SJCRH30 (cell line): ENCODE results near the gene NUP93. TPM values are rescaled to one million over a fixed set of nuclear protein-coding genes. Genes with fewer than 3 reads are reported as not detected.

Experiments used
- DNase-seq, 2 experiments: peaks; one replicate each; pipeline ENCODE4 v3.0.0-alpha.2; 2015 to 2020
- H3K27ac ChIP-seq: fragments of 250-450 bp; sonication (Bioruptor Pico); 2 replicates; pipeline ENCODE4 v1.5.1; 2020; ENCODE audit warnings: mild to moderate bottlenecking, moderate library complexity
- H3K27me3 ChIP-seq: fragments of 250-450 bp; sonication (Bioruptor Pico); 2 replicates; pipeline ENCODE4 v1.5.1; 2020; ENCODE audit warnings: mild to moderate bottlenecking, moderate library complexity
- H3K36me3 ChIP-seq: fragments of 250-450 bp; sonication (Bioruptor Pico); 2 replicates; pipeline ENCODE4 v1.5.1; 2020; ENCODE audit warnings: mild to moderate bottlenecking, moderate library complexity
- H3K4me1 ChIP-seq: fragments of 250-450 bp; sonication (Bioruptor Pico); 2 replicates; pipeline ENCODE4 v1.5.1; 2020; ENCODE audit warnings: mild to moderate bottlenecking, moderate library complexity
- H3K4me3 ChIP-seq: fragments of 250-450 bp; sonication (Bioruptor Pico); 2 replicates; pipeline ENCODE4 v1.5.1; 2020; ENCODE audit warnings: mild to moderate bottlenecking, moderate library complexity
- H3K9me3 ChIP-seq: fragments of 250-450 bp; sonication (Bioruptor Pico); replicated peaks from 2 replicates; pipeline ENCODE4 v1.5.1; 2020; ENCODE audit warnings: mild to moderate bottlenecking, moderate library complexity
- total RNA-seq: library from RNA; depleted of rRNA; stranded (reverse); fragments of >200 nt; shearing (Covaris generic); gene quantifications from 2 replicates; pipeline ENCODE4 v1.2.3, GENCODE V29; 2014; rRNA removed

NUP93 gene
- 194 and 201 TPM in 2 replicates for total RNA-seq

- peak within 1 kb of the TSS; percentile 97 for H3K4me3 ChIP-seq
- DNase-seq, result peak; percentile 95 to 98
- no peaks in the 10 kb centered on the region for H3K27me3 ChIP-seq
- H3K4me1 ChIP-seq, result peaks cover 7% of the 10 kb centered on the region; the same call in 1 of the 2 replicates
- no peaks in the 10 kb centered on the region for H3K36me3 ChIP-seq
- H3K9me3 ChIP-seq, result no peaks in the 10 kb centered on the region
- peak within 1 kb of the TSS; percentile 65 for H3K27ac ChIP-seq
Measured at GRCh38 chr16:56729735-56730662, at the start of gene NUP93. TSS of gene NUP93 (plus strand) at chr16:56730129. CDS start at chr16:56748248, 18,119 bp downstream.

GRCh38 chr16:56681939-56682702 lies 47.8 kb upstream of the NUP93 start, which contains the start of gene MT1X:
TSS of gene MT1X (plus strand) at chr16:56682470. CDS start at chr16:56682541, 71 bp downstream.
- H3K4me3 ChIP-seq, result peak within 1 kb of the TSS; percentile 70
- no peaks in the 10 kb centered on the region for H3K36me3 ChIP-seq
- H3K9me3 ChIP-seq, result no peaks in the 10 kb centered on the region
- peaks cover 8% of the 10 kb centered on the region for H3K4me1 ChIP-seq
- no peaks in the 10 kb centered on the region for H3K27me3 ChIP-seq
- peak within 1 kb of the TSS; percentile 35 for H3K27ac ChIP-seq
- DNase-seq, result peak; percentile 86 to 95

GRCh38 chr16:56682703-56683397 lies 47.1 kb upstream of the NUP93 start:
- Histone ChIP-seq H3K27me3 (no peaks in the 10 kb centered on the region), H3K36me3 (no peaks in the 10 kb centered on the region), H3K27ac (peak overlapping the region; percentile 35), H3K4me1 (peaks cover 8% of the 10 kb centered on the region), H3K9me3 (no peaks in the 10 kb centered on the region), H3K4me3 (peak overlapping the region; percentile 70)
- DNase-seq, result no peak

- H3K36me3 ChIP-seq, result no peaks in the 10 kb centered on the region
- DNase-seq, result no peak
- no peaks in the 10 kb centered on the region for H3K27me3 ChIP-seq
- no peaks in the 10 kb centered on the region for H3K9me3 ChIP-seq
- no peak overlapping the region for H3K27ac ChIP-seq
- H3K4me1 ChIP-seq, result peaks cover 13% of the 10 kb centered on the region
- peak overlapping the region; percentile 70; the same call in 1 of the 2 replicates for H3K4me3 ChIP-seq
Measured at GRCh38 chr16:56683424-56684172, 46.3 kb upstream of the NUP93 start.

GRCh38 chr16:56684256-56684925 lies 45.5 kb upstream of the NUP93 start:
- Histone ChIP-seq H3K4me1 (peaks cover 19% of the 10 kb centered on the region), H3K9me3 (no peaks in the 10 kb centered on the region), H3K4me3 (no peak overlapping the region), H3K27me3 (no peaks in the 10 kb centered on the region), H3K27ac (no peak overlapping the region), H3K36me3 (no peaks in the 10 kb centered on the region)
- no peak for DNase-seq

GRCh38 chr16:56684926-56685590 lies 44.9 kb upstream of the NUP93 start:
- H3K27me3 ChIP-seq, result no peaks in the 10 kb centered on the region
- no peak for DNase-seq
- no peaks in the 10 kb centered on the region for H3K36me3 ChIP-seq
- no peak overlapping the region for H3K27ac ChIP-seq
- no peak overlapping the region for H3K4me3 ChIP-seq
- H3K9me3 ChIP-seq, result no peaks in the 10 kb centered on the region
- H3K4me1 ChIP-seq, result peaks cover 24% of the 10 kb centered on the region

GRCh38 chr16:56686758-56687157 lies 43.2 kb upstream of the NUP93 start:
- no peaks in the 10 kb centered on the region for H3K36me3 ChIP-seq
- DNase-seq, result no peak
- H3K4me1 ChIP-seq, result peaks cover 24% of the 10 kb centered on the region
- no peak overlapping the region for H3K4me3 ChIP-seq
- no peaks in the 10 kb centered on the region for H3K27me3 ChIP-seq
- no peaks in the 10 kb centered on the region for H3K9me3 ChIP-seq
- H3K27ac ChIP-seq, result no peak overlapping the region

- peak overlapping the region; percentile 18 for H3K27ac ChIP-seq
- H3K9me3 ChIP-seq, result no peaks in the 10 kb centered on the region
- H3K36me3 ChIP-seq, result no peaks in the 10 kb centered on the region
- no peak overlapping the region for H3K4me3 ChIP-seq
- DNase-seq, result peak; percentile 66 to 83
- no peaks in the 10 kb centered on the region for H3K27me3 ChIP-seq
- H3K4me1 ChIP-seq, result peaks cover 16% of the 10 kb centered on the region
Measured at GRCh38 chr16:56688762-56689161, 41.2 kb upstream of the NUP93 start.

GRCh38 chr16:56689171-56689570 lies 40.8 kb upstream of the NUP93 start:
- peaks cover 16% of the 10 kb centered on the region for H3K4me1 ChIP-seq
- H3K27ac ChIP-seq, result peak overlapping the region; percentile 18
- DNase-seq, result peak; percentile 82 to 89
- no peaks in the 10 kb centered on the region for H3K27me3 ChIP-seq
- no peak overlapping the region for H3K4me3 ChIP-seq
- no peaks in the 10 kb centered on the region for H3K36me3 ChIP-seq
- H3K9me3 ChIP-seq, result no peaks in the 10 kb centered on the region

GRCh38 chr16:56690420-56691122 lies 39.4 kb upstream of the NUP93 start:
- no peaks in the 10 kb centered on the region for H3K27me3 ChIP-seq
- H3K4me1 ChIP-seq, result peaks cover 16% of the 10 kb centered on the region
- no peaks in the 10 kb centered on the region for H3K9me3 ChIP-seq
- H3K27ac ChIP-seq, result no peak overlapping the region
- no peak overlapping the region for H3K4me3 ChIP-seq
- no peak for DNase-seq
- H3K36me3 ChIP-seq, result no peaks in the 10 kb centered on the region

GRCh38 chr16:56691885-56692284 lies 38.0 kb upstream of the NUP93 start:
- Histone ChIP-seq H3K4me3 (no peak overlapping the region), H3K4me1 (peaks cover 16% of the 10 kb centered on the region), H3K27ac (no peak overlapping the region), H3K27me3 (no peaks in the 10 kb centered on the region), H3K36me3 (no peaks in the 10 kb centered on the region), H3K9me3 (no peaks in the 10 kb centered on the region)
- peak; percentile 30 to 53 for DNase-seq

GRCh38 chr16:56695246-56695645 lies 34.7 kb upstream of the NUP93 start:
- H3K27me3 ChIP-seq, result no peaks in the 10 kb centered on the region
- no peaks in the 10 kb centered on the region for H3K4me1 ChIP-seq
- H3K4me3 ChIP-seq, result no peak overlapping the region
- no peaks in the 10 kb centered on the region for H3K36me3 ChIP-seq
- H3K9me3 ChIP-seq, result no peaks in the 10 kb centered on the region
- no peak overlapping the region for H3K27ac ChIP-seq
- no peak for DNase-seq
